Suppressor macrophage treated with lipopolysaccharide for 1 hour (primary cell): ENCODE measurements around the gene C1QTNF1.
A peak's percentile ranks its signal among the peaks of the same experiment; 100 is the strongest.
"Not testable (repeated sequence)": the region's sequence is repeated elsewhere in the genome, so short reads cannot be mapped to it uniquely, and the experiment has no call there.

Experiments
- DNase-seq, 3 donors: peaks; one replicate each; pipeline ENCODE4 v3.0.0-alpha.2; 2020 to 2022

Gene C1QTNF1

GRCh38 chr17:79006794-79007503, 17.0 kb upstream of the C1QTNF1 start:
- no peak for DNase-seq

- no peak for DNase-seq
Measured at GRCh38 chr17:79007504-79008381, 16.2 kb upstream of the C1QTNF1 start.

GRCh38 chr17:79008666-79009387, 15.1 kb upstream of the C1QTNF1 start:
- DNase-seq: no peak

GRCh38 chr17:79009397-79010303, 14.3 kb upstream of the C1QTNF1 start, which contains the start of gene CANT1:
Gene CANT1 (minus strand): TSS chr17:79009764. CDS start chr17:78997622, 12,142 bp downstream.
- DNase-seq: peak; percentile 93 to 97 (median 96)

GRCh38 chr17:79010304-79010646, 13.7 kb upstream of the C1QTNF1 start:
- DNase-seq: no peak

GRCh38 chr17:79011451-79012147, 12.4 kb upstream of the C1QTNF1 start:
- DNase-seq: no peak

GRCh38 chr17:79012563-79013134, 11.3 kb upstream of the C1QTNF1 start:
- no peak for DNase-seq

- DNase-seq: no peak
Measured at GRCh38 chr17:79014158-79014758, 9.7 kb upstream of the C1QTNF1 start.

- DNase-seq: no peak
Measured at GRCh38 chr17:79017546-79018369, 6.2 kb upstream of the C1QTNF1 start.

- no peak for DNase-seq
Measured at GRCh38 chr17:79018370-79018695, 5.6 kb upstream of the C1QTNF1 start.

- DNase-seq: no peak
Measured at GRCh38 chr17:79019261-79019631, 4.7 kb upstream of the C1QTNF1 start.

GRCh38 chr17:79019632-79020584, 4.1 kb upstream of the C1QTNF1 start:
- DNase-seq: peak; percentile 85 to 91 (median 87)

- DNase-seq: peak; percentile 40 to 47 (median 43)
Measured at GRCh38 chr17:79020631-79021301, 3.2 kb upstream of the C1QTNF1 start.

- DNase-seq: not testable (repeated sequence)
Measured at GRCh38 chr17:79021929-79022328, 2.0 kb upstream of the C1QTNF1 start.

- DNase-seq: no peak
Measured at GRCh38 chr17:79022507-79022991, 1.4 kb upstream of the C1QTNF1 start.

GRCh38 chr17:79023180-79023705, 726 bp upstream of the C1QTNF1 start:
- DNase-seq: no peak

GRCh38 chr17:79024901-79025737, 1.1 kb downstream of the C1QTNF1 start:
- DNase-seq: no peak
